ENCODE results near the gene SCARF2. TPM values are rescaled to one million over a fixed set of nuclear protein-coding genes. Genes with fewer than 3 reads are reported as not detected.
"Not testable (repeated sequence)": the region's sequence is repeated elsewhere in the genome, so short reads cannot be mapped to it uniquely, and the experiment has no call there.

The SCARF2 gene
- total RNA-seq, 4 donors from 2014 or later: 3.4 to 15.9 (median 8.7) TPM

GRCh38 chr22:20418211-20418788 is 19.3 kb downstream of the SCARF2 start:
- Histone ChIP-seq H3K4me3 (peak overlapping the region in 3 of 4 donors; percentile 4 to 53 (median 28)), H3K36me3 (no peaks in the 10 kb centered on the region), H3K27me3 (peaks cover 4% of the 10 kb centered on the region), H3K4me1 (peaks cover 0 to 13% (median 8%) of the 10 kb centered on the region in 4 donors), H3K27ac (peak overlapping the region in 3 of 4 donors; percentile 29 to 46 (median 43)), H3K9me3 (no peaks in the 10 kb centered on the region)
- intact Hi-C loops (cut with DNase I; ENCODE audit: low total_unique reads): loop anchor here (2.0 to 5.0 kb wide), 3 partner anchors 39 to 279 kb away; partner anchors contain the start of gene KLHL22
- TF ChIP-seq POLR2AphosphoS5 (IDR thresholded peaks at IDR 0.05) (no peak), CTCF (IDR thresholded peaks at IDR 0.05) (peak; percentile 83 to 91 (median 83))
- in situ Hi-C loops (cut with MboI; ENCODE audit: low pct_ligation_motif_present in 1 of 4, low pct_unique_long_range_greater_than_20kb in 1 of 4, low sequenced_read_pairs in 3 of 4): loop anchor here in 1 of 4 donors (25.0 kb wide), 1 partner anchor 319 kb away; no protein-coding TSS in a partner anchor
- peak; percentile 79 for DNase-seq
- WGBS, 2 donors (ENCODE audit: low coverage in 1 of 2): 15 to 50% methylated on average over 2 to 42 of the region's 42 CpGs

GRCh38 chr22:20415699-20416098 is 21.9 kb downstream of the SCARF2 start:
- not testable (repeated sequence) for H3K4me3 ChIP-seq, H3K27me3 ChIP-seq, DNase-seq, H3K9me3 ChIP-seq, H3K4me1 ChIP-seq, H3K27ac ChIP-seq, H3K36me3 ChIP-seq
- intact Hi-C loops (cut with DNase I; ENCODE audit: low total_unique reads) (loop anchor here (5.0 kb wide), 1 partner anchor 282 kb away; no protein-coding TSS in a partner anchor), in situ Hi-C loops (cut with MboI; ENCODE audit: low pct_ligation_motif_present in 1 of 4, low pct_unique_long_range_greater_than_20kb in 1 of 4, low sequenced_read_pairs in 3 of 4) (loop anchor here in 1 of 4 donors (25.0 kb wide), 1 partner anchor 322 kb away; no protein-coding TSS in a partner anchor)
- 77 to 84% methylated on average over 3 of the region's 3 CpGs for WGBS, 2 donors (ENCODE audit: low coverage in 1 of 2)

- 91% methylated on average over 3 of the region's 3 CpGs; no CpG with 5 or more reads in 1 of the 2 donors for WGBS, 2 donors (ENCODE audit: low coverage in 1 of 2)
- not testable (repeated sequence) for H3K36me3 ChIP-seq, H3K27me3 ChIP-seq, H3K9me3 ChIP-seq, H3K27ac ChIP-seq, H3K4me1 ChIP-seq, DNase-seq, H3K4me3 ChIP-seq
- intact Hi-C loops (cut with DNase I; ENCODE audit: low total_unique reads) (loop anchor here (5.0 kb wide), 1 partner anchor 282 kb away; no protein-coding TSS in a partner anchor), in situ Hi-C loops (cut with MboI; ENCODE audit: low pct_ligation_motif_present in 1 of 4, low pct_unique_long_range_greater_than_20kb in 1 of 4, low sequenced_read_pairs in 3 of 4) (loop anchor here in 1 of 4 donors (25.0 kb wide), 1 partner anchor 322 kb away; no protein-coding TSS in a partner anchor)
Observed at GRCh38 chr22:20415241-20415640, 22.4 kb downstream of the SCARF2 start.

GRCh38 chr22:20414450-20414849 is 23.2 kb downstream of the SCARF2 start:
- 58 to 66% methylated on average over 3 of the region's 3 CpGs for WGBS, 2 donors (ENCODE audit: low coverage in 1 of 2)
- in situ Hi-C loops (cut with MboI; ENCODE audit: low pct_ligation_motif_present in 1 of 4, low pct_unique_long_range_greater_than_20kb in 1 of 4, low sequenced_read_pairs in 3 of 4): loop anchor here in 1 of 4 donors (5.0 to 25.0 kb wide), 2 partner anchors 38 to 323 kb away; no protein-coding TSS in a partner anchor

GRCh38 chr22:20414059-20414440 is 23.6 kb downstream of the SCARF2 start:
- Histone ChIP-seq H3K27ac (no peak overlapping the region), H3K4me1 (peaks cover 0 to 5% (median 4%) of the 10 kb centered on the region in 4 donors), H3K4me3 (no peak overlapping the region), H3K9me3 (no peaks in the 10 kb centered on the region), H3K36me3 (no peaks in the 10 kb centered on the region), H3K27me3 (no peaks in the 10 kb centered on the region)
- 78% methylated on average over 5 of the region's 5 CpGs; no CpG with 5 or more reads in 1 of the 2 donors for WGBS, 2 donors (ENCODE audit: low coverage in 1 of 2)
- in situ Hi-C loops (cut with MboI; ENCODE audit: low pct_ligation_motif_present in 1 of 4, low pct_unique_long_range_greater_than_20kb in 1 of 4, low sequenced_read_pairs in 3 of 4): loop anchor here in 1 of 4 donors (5.0 to 25.0 kb wide), 2 partner anchors 38 to 323 kb away; no protein-coding TSS in a partner anchor
- TF ChIP-seq POLR2A (IDR thresholded peaks at IDR 0.05) (no peak), CTCF (IDR thresholded peaks at IDR 0.05) (no peak), POLR2AphosphoS5 (IDR thresholded peaks at IDR 0.05) (no peak), EP300 (IDR thresholded peaks at IDR 0.05; ENCODE audit: low read depth) (no peak)
- no peak for DNase-seq
- intact Hi-C loops (cut with DNase I; ENCODE audit: low total_unique reads): no loop called here

More at GRCh38 chr22:20414450-20414849, 23.2 kb downstream of the SCARF2 start:
- no peak overlapping the region for H3K27ac ChIP-seq
- no peak for TF ChIP-seq EP300 (IDR thresholded peaks at IDR 0.05; ENCODE audit: low read depth)
- H3K4me3 ChIP-seq: no peak overlapping the region
- no peak for DNase-seq
- intact Hi-C loops (cut with DNase I; ENCODE audit: low total_unique reads): no loop called here
- peaks cover 0 to 5% (median 4%) of the 10 kb centered on the region in 4 donors for H3K4me1 ChIP-seq
- H3K36me3 ChIP-seq: no peaks in the 10 kb centered on the region
- no peaks in the 10 kb centered on the region for H3K9me3 ChIP-seq
- no peaks in the 10 kb centered on the region for H3K27me3 ChIP-seq
